HG03159 (cell line): ENCODE results near the gene SYNPO2.

Experiments used
- ATAC-seq: cut with Tn5 transposase; IDR thresholded peaks from one replicate; pipeline ENCODE4 v1.9.1; 2021; ENCODE audit warnings: mild to moderate bottlenecking, moderate library complexity; ENCODE audit not compliant: unreplicated experiment

The SYNPO2 gene

GRCh38 chr4:118881512-118882146 is 7.0 kb upstream of the SYNPO2 start:
- ATAC-seq: no peak

- no peak for ATAC-seq
These were observed 4.8 kb upstream of the SYNPO2 start for GRCh38 chr4:118883861-118884260.

- ATAC-seq: no peak
These were observed 3.9 kb upstream of the SYNPO2 start for GRCh38 chr4:118884716-118885115.

DNA sequence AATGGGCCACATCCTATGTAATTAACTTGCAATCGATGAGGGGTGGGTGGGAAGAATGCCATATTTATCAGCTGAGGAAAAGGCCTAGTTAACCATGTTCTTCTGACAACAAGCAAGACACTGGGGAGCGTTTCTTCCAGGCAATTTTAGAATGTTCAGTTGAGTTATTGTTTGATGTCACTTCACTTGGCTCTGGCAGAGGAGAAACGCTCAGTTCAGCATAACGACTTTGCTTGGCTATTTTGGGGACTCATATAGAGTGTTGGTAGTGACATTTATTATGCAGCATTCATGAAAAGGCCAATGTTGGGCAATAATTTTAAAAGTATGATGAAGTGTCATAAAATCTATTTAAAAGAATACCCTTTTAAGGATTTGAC is 648 bp downstream of the SYNPO2 start:
- ATAC-seq: no peak

- ATAC-seq: no peak
These were observed 5.4 kb downstream of the SYNPO2 start for GRCh38 chr4:118894034-118894433.

GRCh38 chr4:118898221-118898620 is 9.6 kb downstream of the SYNPO2 start:
- ATAC-seq: no peak

GRCh38 chr4:118898684-118899138 is 10.1 kb downstream of the SYNPO2 start:
- no peak for ATAC-seq

- no peak for ATAC-seq
These were observed 15.8 kb downstream of the SYNPO2 start for GRCh38 chr4:118904418-118904817.

- ATAC-seq: no peak
These were observed 16.3 kb downstream of the SYNPO2 start for GRCh38 chr4:118904935-118905334.

- ATAC-seq: no peak
These were observed 16.9 kb downstream of the SYNPO2 start for GRCh38 chr4:118905566-118905965.

GRCh38 chr4:118909173-118909956 is 20.7 kb downstream of the SYNPO2 start:
- ATAC-seq: no peak

- ATAC-seq: no peak
These were observed 21.6 kb downstream of the SYNPO2 start for GRCh38 chr4:118910221-118910620.

DNA sequence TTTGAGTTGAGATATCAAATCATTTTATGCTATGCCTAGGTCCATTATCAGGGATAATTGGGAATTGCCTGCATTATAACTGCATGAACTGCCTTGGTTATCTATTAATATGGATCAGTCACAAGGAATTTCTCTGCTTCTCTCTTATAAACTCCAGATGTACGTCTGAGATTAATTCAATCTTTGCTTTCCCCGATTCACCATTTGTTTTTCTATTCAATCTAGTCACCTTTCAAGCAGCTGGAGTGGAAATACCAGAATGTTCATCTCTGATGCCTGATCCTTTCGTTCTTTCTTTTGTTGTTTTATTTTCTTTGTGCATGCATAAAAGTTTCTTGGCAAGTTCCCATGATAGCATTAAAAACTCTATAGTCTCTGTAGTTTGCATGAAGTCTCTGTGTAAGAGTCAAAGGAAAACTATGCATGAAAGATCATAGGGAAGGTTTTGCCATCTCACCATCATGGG is 22.6 kb downstream of the SYNPO2 start:
- no peak for ATAC-seq

DNA sequence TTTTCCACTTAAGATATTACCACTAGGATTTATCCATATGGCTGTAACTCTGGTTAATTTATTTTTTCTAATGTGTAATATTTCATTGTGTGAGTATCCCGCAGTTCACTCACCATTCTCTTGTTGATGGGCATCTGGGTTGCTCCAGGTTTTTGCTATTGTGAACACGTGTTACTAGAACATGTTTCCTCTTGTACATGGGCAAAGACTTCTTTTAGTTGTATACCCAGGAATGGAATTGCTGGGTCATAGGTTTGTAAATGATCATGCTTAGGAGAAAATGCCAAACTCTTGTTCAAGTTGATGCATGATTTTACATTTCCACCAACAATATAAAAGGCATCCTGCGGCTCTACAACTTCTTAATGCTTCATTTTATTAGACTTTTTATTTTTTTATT is 26.8 kb downstream of the SYNPO2 start:
- ATAC-seq: no peak

DNA sequence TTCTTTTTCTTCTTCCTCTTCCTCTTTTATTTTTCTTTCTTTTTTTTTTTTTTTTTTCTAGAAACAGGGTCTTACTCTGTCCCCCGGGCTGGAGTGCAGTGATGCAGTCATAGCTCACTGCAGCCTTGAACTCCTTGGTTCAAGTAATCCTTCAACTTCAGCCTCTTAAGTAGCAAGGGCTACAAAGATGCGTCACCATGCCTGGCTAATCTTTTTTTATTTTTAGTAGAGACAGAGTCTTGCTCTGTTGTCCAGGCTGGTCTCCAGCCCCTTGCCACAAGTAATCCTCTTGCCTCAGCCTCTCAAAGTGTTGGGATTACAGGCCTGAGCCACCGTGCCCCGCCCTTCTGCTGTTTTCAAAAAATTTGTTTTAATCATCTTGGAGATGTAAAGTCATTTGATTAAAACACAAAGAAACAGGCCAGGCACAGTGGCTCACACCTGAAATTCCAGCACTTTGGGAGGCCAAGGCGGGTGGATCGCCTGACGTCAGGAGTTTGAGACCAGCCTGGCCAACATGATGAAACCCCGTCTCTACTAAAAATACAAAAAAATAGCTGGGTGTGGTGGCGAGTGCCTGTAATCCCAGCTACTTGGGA is 28.1 kb downstream of the SYNPO2 start:
- no peak for ATAC-seq

GRCh38 chr4:118917582-118917981 is 28.9 kb downstream of the SYNPO2 start:
- no peak for ATAC-seq

GRCh38 chr4:118918388-118918787 is 29.7 kb downstream of the SYNPO2 start:
- ATAC-seq: no peak

DNA sequence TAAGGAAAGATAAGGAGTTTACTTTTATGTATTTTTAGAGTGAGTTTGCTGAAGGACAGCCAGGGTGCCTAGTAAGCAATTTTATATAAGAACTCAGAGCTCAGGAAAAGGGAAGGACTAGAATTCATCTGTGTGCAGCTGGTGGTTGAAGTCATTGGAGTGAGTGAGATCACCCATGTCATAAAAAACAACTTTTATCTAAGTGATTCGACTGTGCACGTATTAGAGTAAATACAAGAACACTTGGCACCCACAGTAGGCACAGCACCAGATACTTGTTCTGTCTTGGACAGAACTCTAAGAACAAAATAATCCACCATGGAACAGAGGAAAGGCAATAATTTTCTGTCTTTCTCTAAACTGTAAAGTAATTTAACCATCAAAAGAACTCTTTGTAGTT is 31.6 kb downstream of the SYNPO2 start:
- no peak for ATAC-seq

- no peak for ATAC-seq
These were observed 33.1 kb downstream of the SYNPO2 start for GRCh38 chr4:118921786-118922185.

GRCh38 chr4:118923891-118924290 is 35.2 kb downstream of the SYNPO2 start:
- ATAC-seq: no peak

- ATAC-seq: no peak
These were observed 39.3 kb downstream of the SYNPO2 start for GRCh38 chr4:118927974-118928373.

GRCh38 chr4:118930255-118930654 is 41.6 kb downstream of the SYNPO2 start:
- ATAC-seq: no peak
